Measurements from ENCODE around the gene HEMGN. TPM values are rescaled to one million over a fixed set of nuclear protein-coding genes. Genes with fewer than 3 reads are reported as not detected.

The HEMGN gene
- total and polyA plus RNA-seq, 10 donors, result 0.13 to 26.6 (median 1.8) TPM

- Histone ChIP-seq H3K27me3 (replicated peaks in 1 of 7) (no peaks in the 10 kb centered on the region), H3K27ac (peak overlapping the region in 6 of 8 donors; percentile 16 to 100 (median 98)), H3K9me3 (no peaks in the 10 kb centered on the region), H3K4me3 (no peak overlapping the region), H3K36me3 (peaks cover 0 to 42% (median 21%) of the 10 kb centered on the region in 6 donors), H3K4me1 (peaks cover 28 to 68% (median 46%) of the 10 kb centered on the region in 6 donors)
- intact Hi-C loops (cut with DNase I; ENCODE audit: low total_unique reads), result no loop called here
- TF ChIP-seq POLR2A (IDR thresholded peaks at IDR 0.05) (no peak), CTCF (IDR thresholded peaks at IDR 0.05 in 8 of 11, conservative IDR thresholded peaks at IDR 0.05 in 3 of 11) (no peak), POLR2AphosphoS5 (IDR thresholded peaks at IDR 0.05) (no peak)
- DNase-seq, result no peak
- WGBS, 5 donors, result 37 to 62% (median 51%) methylated on average over 4 of the region's 4 CpGs
Measured at GRCh38 chr9:97918611-97919010, 19.4 kb downstream of the HEMGN start.

GRCh38 chr9:97911970-97912369 lies 26.0 kb downstream of the HEMGN start:
- H3K36me3 ChIP-seq, result peaks cover 0 to 99% (median 64%) of the 10 kb centered on the region in 6 donors
- H3K27ac ChIP-seq, result peak overlapping the region in 2 of 8 donors; percentile 5 to 10
- no peaks in the 10 kb centered on the region for H3K9me3 ChIP-seq
- intact Hi-C loops (cut with DNase I; ENCODE audit: low total_unique reads), result no loop called here
- 78 to 94% (median 80%) methylated on average over 1 of the region's 1 CpG for WGBS, 5 donors
- no peak for DNase-seq
- peaks cover 10 to 53% (median 29%) of the 10 kb centered on the region in 6 donors for H3K4me1 ChIP-seq
- no peak for TF ChIP-seq CTCF (IDR thresholded peaks at IDR 0.05 in 8 of 11, conservative IDR thresholded peaks at IDR 0.05 in 3 of 11)
- no peak for TF ChIP-seq POLR2AphosphoS5 (IDR thresholded peaks at IDR 0.05)
- TF ChIP-seq POLR2A (IDR thresholded peaks at IDR 0.05), result no peak
- H3K27me3 ChIP-seq (replicated peaks in 1 of 7), result no peaks in the 10 kb centered on the region
- no peak overlapping the region for H3K4me3 ChIP-seq

GRCh38 chr9:97911528-97911927 lies 26.4 kb downstream of the HEMGN start:
- peak overlapping the region in 1 of 8 donors; percentile 93 for H3K27ac ChIP-seq
- H3K9me3 ChIP-seq, result no peaks in the 10 kb centered on the region
- no peaks in the 10 kb centered on the region for H3K27me3 ChIP-seq (replicated peaks in 1 of 7)
- DNase-seq, result no peak
- no peak overlapping the region for H3K4me3 ChIP-seq
- peaks cover 10 to 54% (median 34%) of the 10 kb centered on the region in 6 donors for H3K4me1 ChIP-seq
- peaks cover 0 to 95% (median 64%) of the 10 kb centered on the region in 6 donors for H3K36me3 ChIP-seq
- 95 to 100% (median 97%) methylated on average over 2 of the region's 2 CpGs for WGBS, 5 donors
- intact Hi-C loops (cut with DNase I; ENCODE audit: low total_unique reads), result no loop called here
- no peak for TF ChIP-seq POLR2A (IDR thresholded peaks at IDR 0.05)
- no peak for TF ChIP-seq POLR2AphosphoS5 (IDR thresholded peaks at IDR 0.05)
- TF ChIP-seq CTCF (IDR thresholded peaks at IDR 0.05 in 8 of 11, conservative IDR thresholded peaks at IDR 0.05 in 3 of 11), result no peak

- Histone ChIP-seq H3K36me3 (peaks cover 0 to 83% (median 55%) of the 10 kb centered on the region in 6 donors), H3K27ac (peak overlapping the region in 4 of 8 donors; percentile 53 to 96 (median 92)), H3K27me3 (replicated peaks in 1 of 7) (no peaks in the 10 kb centered on the region), H3K4me3 (no peak overlapping the region), H3K9me3 (no peaks in the 10 kb centered on the region), H3K4me1 (peaks cover 18 to 66% (median 46%) of the 10 kb centered on the region in 6 donors)
- 86 to 95% (median 87%) methylated on average over 6 of the region's 6 CpGs for WGBS, 5 donors
- intact Hi-C loops (cut with DNase I; ENCODE audit: low total_unique reads), result no loop called here
- no peak for DNase-seq
- TF ChIP-seq POLR2A (IDR thresholded peaks at IDR 0.05) (no peak), CTCF (IDR thresholded peaks at IDR 0.05 in 8 of 11, conservative IDR thresholded peaks at IDR 0.05 in 3 of 11) (no peak), POLR2AphosphoS5 (IDR thresholded peaks at IDR 0.05) (no peak)
Measured at GRCh38 chr9:97910357-97910756, 27.6 kb downstream of the HEMGN start.
